Measurements from ENCODE around the gene EHBP1.

EHBP1 gene

DNA sequence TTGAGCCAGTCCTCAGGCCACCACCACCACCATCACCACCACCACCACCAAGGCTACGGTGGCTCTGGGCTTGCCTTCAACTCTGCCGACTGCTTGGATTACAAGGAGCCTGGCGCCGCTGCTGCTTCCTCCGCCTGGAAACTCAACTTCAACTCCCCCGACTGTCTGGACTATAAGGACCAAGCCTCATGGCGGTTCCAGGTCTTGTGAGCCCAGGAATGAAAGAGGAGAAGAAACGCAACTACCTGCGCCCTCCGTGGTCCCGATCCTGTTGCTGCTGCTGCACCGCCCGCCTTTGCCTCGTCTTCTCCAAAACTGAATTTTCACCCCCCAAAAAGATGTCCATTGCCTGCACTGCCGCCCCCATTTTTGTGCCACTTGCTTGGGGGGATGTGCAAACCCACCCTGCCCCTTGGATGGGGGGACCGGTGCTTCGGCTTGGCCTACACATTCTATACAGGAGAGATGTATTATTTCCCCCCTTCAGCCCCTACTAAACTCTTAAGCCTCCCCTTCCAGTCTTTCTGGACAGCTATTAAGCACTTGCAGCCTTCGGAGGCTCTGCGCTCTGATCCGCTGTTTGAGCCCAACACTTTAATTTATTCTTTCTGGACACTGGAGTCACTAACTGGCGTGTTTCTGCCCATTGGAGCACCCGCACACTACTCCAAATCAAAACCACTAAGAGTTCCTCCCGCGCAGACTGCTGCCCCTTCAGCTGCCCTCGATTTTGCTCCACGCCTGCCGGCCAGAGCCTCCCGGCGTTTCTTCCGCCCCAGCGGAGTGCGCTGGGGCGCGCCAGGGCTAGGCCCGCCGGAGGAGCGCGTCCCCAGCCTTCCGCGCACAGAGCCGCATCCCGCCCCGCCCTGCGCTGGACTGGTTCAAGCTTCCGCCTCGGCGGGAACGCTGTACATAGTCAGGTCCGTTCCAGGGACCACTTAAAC is 350.9 kb downstream of the EHBP1 start:
- H3K4me3 ChIP-seq (ENCODE audit: low read length), result no peak overlapping the region
- DNase-seq (ENCODE audit: low read depth), result no peak
- TF ChIP-seq, protein P1, sequence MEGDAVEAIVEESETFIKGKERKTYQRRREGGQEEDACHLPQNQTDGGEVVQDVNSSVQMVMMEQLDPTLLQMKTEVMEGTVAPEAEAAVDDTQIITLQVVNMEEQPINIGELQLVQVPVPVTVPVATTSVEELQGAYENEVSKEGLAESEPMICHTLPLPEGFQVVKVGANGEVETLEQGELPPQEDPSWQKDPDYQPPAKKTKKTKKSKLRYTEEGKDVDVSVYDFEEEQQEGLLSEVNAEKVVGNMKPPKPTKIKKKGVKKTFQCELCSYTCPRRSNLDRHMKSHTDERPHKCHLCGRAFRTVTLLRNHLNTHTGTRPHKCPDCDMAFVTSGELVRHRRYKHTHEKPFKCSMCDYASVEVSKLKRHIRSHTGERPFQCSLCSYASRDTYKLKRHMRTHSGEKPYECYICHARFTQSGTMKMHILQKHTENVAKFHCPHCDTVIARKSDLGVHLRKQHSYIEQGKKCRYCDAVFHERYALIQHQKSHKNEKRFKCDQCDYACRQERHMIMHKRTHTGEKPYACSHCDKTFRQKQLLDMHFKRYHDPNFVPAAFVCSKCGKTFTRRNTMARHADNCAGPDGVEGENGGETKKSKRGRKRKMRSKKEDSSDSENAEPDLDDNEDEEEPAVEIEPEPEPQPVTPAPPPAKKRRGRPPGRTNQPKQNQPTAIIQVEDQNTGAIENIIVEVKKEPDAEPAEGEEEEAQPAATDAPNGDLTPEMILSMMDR (IDR thresholded peaks at IDR 0.05; ENCODE audit: insufficient read depth, low read depth, low read length, missing control alignments), result no peak

DNA sequence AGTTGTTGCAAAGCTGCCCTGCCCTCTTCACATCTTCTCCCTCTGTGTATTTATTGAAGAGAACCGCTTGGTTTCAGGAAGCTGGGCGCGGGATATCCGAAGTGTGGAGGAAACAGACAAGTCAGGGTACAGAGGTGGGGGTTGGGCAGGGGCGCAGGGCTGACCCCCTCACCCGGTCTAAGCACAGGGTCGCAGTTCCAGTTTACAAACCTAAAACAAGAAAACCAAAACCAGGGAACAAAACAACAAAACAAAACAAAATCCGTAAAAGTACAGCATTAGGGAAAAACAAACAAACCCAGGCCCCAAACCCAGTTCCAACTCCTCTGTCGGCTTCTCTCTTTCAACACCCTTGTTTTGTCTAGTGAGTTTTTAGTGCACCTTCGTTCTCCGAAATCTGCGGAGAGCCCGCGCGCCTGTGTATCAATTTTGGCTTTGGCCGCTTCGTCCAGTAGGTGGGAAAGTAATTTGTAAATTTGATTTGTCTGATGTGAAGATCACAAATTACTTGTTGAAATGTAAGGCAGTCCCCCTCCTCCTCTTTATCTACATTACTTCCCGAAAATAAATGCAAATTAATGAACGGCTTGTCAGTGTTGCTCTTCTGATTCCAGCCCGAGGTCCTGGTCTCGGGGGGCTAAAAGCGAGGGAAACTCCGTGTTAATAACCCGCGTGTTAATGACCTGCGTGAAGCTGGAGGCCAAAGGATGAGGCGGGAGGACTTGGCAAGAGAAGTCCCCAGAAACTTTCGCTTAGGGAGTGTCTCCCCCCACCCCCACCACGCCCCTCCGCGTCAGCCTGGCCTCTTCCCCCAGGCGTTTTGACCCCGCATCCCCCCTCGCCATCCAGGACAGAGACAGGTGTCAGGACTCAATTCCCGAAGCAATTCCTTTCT is 352.0 kb downstream of the EHBP1 start:
- TF ChIP-seq, protein P1 (IDR thresholded peaks at IDR 0.05; ENCODE audit: insufficient read depth, low read depth, low read length, missing control alignments), result no peak
- no peak overlapping the region for H3K4me3 ChIP-seq (ENCODE audit: low read length)
- no peak for DNase-seq (ENCODE audit: low read depth)

- no peak for DNase-seq (ENCODE audit: low read depth)
- no peak overlapping the region for H3K4me3 ChIP-seq (ENCODE audit: low read length)
- TF ChIP-seq, protein P1 (IDR thresholded peaks at IDR 0.05; ENCODE audit: insufficient read depth, low read depth, low read length, missing control alignments), result no peak
Observed at GRCh38 chr2:63058144-63058920, 352.8 kb downstream of the EHBP1 start.

DNA sequence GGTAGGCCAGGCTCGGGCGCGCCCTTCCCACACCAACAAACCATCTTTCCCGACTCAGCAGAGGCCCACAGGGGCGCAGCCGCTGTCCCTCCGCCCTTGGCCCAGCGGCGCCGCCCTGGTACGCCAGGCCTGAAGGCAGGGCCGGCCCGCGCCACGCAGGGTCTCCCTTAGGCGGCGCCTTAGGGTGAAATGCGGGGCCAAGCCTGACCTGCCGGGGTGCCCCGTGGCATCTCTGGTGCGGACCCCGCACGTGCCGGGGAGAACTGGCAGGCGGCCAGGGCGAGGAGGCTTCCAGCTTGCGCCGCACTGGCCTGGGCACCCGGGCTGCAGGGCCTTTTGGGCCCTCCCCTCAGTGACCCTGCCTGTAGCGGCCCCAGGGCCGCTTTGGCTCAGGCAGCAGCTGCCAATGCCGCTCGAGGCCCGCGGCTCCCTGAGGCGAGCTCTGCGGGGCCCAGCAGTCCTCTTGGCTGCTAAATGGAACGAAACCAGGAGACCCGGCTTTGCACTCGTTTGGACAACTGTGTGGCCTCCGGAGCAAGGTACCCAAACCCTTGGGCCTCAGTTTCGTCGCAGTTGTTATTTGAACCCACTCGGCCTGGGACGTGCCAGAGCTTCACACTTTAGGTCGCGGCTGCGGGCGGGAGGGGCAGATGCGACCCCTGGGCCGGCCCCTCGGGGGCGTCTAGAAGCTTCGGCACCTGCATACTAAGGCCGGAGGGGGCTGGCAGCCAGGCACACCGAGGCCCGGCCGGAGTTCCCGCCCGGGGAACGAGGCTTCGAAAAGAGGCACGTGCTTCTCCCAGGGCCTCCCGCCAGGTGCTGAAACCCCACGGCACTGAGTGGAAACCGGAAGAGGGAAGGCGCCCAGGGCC is 353.6 kb downstream of the EHBP1 start:
- no peak overlapping the region for H3K4me3 ChIP-seq (ENCODE audit: low read length)
- TF ChIP-seq, protein P1 (IDR thresholded peaks at IDR 0.05; ENCODE audit: insufficient read depth, low read depth, low read length, missing control alignments), result no peak

DNA sequence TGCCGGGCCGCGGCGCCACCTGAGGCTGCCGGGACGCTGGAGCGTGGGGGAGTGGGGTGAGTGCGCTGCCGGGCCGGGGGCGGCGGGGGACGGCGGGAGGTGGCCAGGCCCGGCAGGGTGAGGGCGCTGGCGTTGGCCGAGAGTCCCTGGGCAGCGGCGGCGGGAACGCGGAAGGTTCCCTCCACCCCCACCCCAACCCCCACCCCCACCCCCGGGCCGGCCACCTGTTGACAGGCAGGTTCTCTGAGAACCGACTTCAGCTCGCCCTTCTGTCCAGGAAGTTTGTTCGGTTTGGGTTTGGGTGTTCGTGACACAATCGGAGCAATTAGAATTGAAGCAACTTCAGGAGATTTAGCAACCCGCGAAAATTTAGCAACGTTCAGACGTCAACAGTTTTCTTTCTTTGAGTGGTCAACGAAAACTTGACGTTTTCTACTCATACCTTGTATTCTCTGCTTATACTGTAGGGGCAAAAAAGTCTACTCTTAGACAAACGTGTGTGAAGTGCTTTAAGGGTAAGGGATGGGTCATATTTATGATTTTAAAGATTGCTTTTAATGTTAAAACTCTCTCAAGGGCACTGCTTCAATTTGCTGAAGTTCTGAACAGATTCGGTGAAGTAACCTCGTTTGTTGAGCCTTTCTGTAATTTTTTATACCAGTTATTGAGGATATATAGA is 354.4 kb downstream of the EHBP1 start:
- peak overlapping the region; percentile 20 for H3K4me3 ChIP-seq (ENCODE audit: low read length)
- TF ChIP-seq, protein P1 (IDR thresholded peaks at IDR 0.05; ENCODE audit: insufficient read depth, low read depth, low read length, missing control alignments), result no peak
- no peak for DNase-seq (ENCODE audit: low read depth)

More for the DNA sequence above, 353.6 kb downstream of the EHBP1 start:
- no peak for DNase-seq (ENCODE audit: low read depth)
